GM06990 (cell line): ENCODE data around the gene HPCAL1.

Experiments
- DNase-seq: peaks from one replicate; pipeline ENCODE4 v3.0.0-alpha.2; 2011; ENCODE audit not compliant: insufficient read length; ENCODE audit errors: extremely low read depth
- H3K27me3 ChIP-seq: replicated peaks from 2 replicates; pipeline ENCODE4 v1.6.0; 2011; ENCODE audit warnings: low read length; ENCODE audit not compliant: control insufficient read depth, insufficient read depth
- H3K36me3 ChIP-seq: 2 replicates; pipeline ENCODE4 v1.5.1; 2011; ENCODE audit warnings: low read length; ENCODE audit not compliant: control insufficient read depth, insufficient read depth
- H3K4me3 ChIP-seq: replicated peaks from 2 replicates; pipeline ENCODE4 v1.5.1; 2011; ENCODE audit warnings: low read depth, mild to moderate bottlenecking, control low read depth, low read length
- CTCF ChIP-seq: IDR thresholded peaks from 2 replicates; pipeline ENCODE4 v1.5.1; 2011; ENCODE audit warnings: low read length, control low read depth, mild to moderate bottlenecking, inconsistent platforms; ENCODE audit not compliant: insufficient read depth, poor library complexity, severe bottlenecking

HPCAL1 gene

GRCh38 chr2:10302479-10303180, at the start of gene HPCAL1:
TSS of gene HPCAL1 (plus strand) at chr2:10302904. CDS start at chr2:10419758, 116,854 bp downstream.
- Histone ChIP-seq H3K27me3 (peaks cover 3% of the 10 kb centered on the region), H3K36me3 (no peaks in the 10 kb centered on the region), H3K4me3 (peak within 1 kb of the TSS; percentile 57)
- DNase-seq, result peak; percentile 87
- peak; percentile 52 for TF ChIP-seq CTCF

GRCh38 chr2:10253596-10254372, 48.9 kb upstream of the HPCAL1 start:
- no peak for TF ChIP-seq CTCF
- Histone ChIP-seq H3K36me3 (no peaks in the 10 kb centered on the region), H3K4me3 (no peak overlapping the region), H3K27me3 (no peaks in the 10 kb centered on the region; the same call in 1 of the 2 replicates)
- no peak for DNase-seq

- H3K36me3 ChIP-seq, result no peaks in the 10 kb centered on the region
- H3K4me3 ChIP-seq, result no peak overlapping the region
- no peak for TF ChIP-seq CTCF
- no peaks in the 10 kb centered on the region; the same call in 1 of the 2 replicates for H3K27me3 ChIP-seq
- DNase-seq, result no peak
Measured at GRCh38 chr2:10254373-10255188, 48.1 kb upstream of the HPCAL1 start.

DNA sequence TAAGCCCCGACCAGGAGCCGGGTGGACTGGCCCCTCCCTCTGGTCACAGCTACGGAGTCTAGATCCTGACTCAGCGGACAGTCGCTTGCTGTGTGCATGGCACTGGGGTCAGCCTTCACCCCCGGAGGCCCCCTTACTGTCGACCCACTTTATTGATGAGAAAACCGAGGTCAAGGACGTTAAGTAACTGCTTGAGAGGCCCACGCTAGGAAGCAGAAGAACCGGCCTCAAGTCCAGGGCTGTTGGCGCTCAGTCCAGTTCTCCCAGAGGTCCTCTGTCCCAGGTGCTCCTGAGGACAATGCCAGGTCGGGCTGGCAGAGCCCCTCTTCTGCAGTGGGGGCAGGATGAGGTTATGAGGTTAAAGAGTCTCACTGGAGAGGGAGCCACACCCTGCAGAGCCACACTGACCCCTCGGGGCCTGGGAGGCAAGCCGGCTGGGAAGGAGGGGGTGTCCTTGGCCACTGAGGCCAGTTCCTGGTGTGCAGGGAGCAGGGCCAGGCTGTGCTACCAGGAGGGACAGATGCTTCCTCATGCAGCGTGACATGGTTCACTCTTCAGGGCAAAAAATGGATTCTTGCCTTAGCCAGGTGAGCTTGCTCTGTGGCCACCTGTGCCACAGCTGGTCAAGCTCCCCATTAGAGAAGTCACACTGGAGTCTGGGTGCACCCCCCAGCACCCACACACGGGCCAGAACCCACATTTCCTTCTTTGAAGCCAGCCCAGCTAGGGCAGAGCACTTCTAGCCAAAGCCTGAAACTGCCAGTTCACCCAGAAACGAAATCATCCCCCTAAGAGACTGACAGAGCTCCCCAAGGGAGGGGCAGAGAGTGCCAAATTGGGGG, 47.3 kb upstream of the HPCAL1 start:
- no peak overlapping the region for H3K4me3 ChIP-seq
- TF ChIP-seq CTCF, result no peak
- H3K27me3 ChIP-seq, result no peaks in the 10 kb centered on the region; the same call in 1 of the 2 replicates
- no peak for DNase-seq
- H3K36me3 ChIP-seq, result no peaks in the 10 kb centered on the region

DNA sequence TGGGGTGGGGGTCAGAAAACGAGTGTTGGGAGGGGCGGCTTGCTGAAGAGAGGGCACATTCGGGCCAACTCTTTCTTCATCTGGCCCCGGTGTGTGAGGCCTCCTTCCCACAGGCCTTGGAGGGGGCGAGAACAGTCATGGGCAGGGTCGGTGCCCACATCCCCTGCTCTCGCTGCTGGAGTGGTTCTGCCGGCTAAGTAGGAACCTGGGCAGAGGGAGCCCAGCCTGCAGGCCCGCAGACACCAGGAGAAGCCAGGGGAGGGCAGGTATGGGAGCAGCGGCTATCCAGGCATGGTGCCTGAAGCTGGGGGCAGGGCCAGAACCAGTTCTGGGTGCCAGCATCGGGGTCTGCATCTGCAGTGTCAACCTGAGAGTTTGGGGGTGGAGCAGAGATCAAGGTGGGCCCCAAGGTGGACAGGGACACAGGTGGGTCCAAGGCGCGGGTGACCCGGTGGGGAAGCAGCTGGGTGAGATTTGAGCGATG, 46.6 kb upstream of the HPCAL1 start:
- H3K4me3 ChIP-seq, result no peak overlapping the region
- no peak for TF ChIP-seq CTCF
- no peak for DNase-seq
- H3K36me3 ChIP-seq, result no peaks in the 10 kb centered on the region
- no peaks in the 10 kb centered on the region; the same call in 1 of the 2 replicates for H3K27me3 ChIP-seq
